ENCODE results near the gene IDH3A.

The IDH3A gene

DNA sequence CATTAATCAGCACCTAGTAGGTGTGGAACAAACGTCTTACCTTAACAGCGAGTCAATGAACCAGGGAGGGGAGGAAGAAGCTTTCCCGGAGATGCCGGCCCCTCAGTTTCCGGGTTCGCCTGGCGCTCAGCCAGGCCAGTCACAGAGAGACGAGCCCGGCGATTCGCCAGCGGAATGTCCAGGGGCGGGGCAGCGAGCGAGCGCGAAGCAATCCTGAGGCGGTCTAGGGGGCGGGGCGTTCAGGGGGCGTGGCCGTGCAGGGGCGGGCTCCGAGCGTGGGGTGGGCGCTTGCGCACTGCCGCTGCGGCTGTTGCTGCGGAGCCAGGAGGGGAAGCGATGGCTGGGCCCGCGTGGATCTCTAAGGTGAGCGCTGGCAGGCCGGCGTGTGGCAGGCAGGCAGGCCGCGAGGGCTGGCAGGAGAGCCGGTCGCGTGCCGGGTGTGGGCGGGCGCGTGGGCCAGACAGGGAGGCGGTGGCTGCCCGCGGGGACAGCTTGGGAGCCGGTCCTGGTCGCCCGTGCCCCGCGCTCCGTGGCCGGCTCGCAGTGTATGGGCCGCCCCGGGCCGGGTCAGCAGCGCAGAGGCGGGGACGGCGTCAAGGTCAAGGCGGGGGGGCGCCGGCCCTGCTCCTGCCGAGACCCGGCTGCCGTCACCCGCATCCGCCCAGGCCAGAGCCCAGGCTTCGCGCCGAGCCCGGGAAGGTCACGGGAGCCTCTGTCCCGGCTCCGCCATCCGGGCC, at the start of gene IDH3A:
IDH3A (plus strand) TSS at position 295 of the 737 bp plus-strand sequence; CDS start at position 337, 42 bp downstream.
- DNase-seq = peak; percentile 98

DNA sequence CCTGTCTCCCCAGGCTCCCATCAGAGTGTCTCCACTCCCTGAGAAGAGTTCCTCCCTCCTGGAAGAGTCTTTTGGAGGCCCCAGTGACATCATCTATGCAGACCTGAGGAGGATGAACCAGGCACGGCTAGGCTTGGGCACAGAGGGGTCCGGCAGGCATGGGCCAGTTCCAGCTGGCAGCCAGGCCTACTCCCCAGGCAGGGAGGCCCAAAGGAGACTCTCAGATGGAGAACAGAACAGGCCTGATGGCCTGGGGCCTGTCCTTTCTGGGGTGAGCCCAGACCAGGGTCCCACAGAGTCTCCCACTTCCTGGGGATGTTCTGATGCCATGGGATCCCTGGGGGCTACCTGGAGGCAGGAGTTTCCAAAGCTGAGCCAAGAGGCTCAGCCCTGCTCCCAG, 48.3 kb upstream of the IDH3A start:
- DNase-seq = no peak

DNA sequence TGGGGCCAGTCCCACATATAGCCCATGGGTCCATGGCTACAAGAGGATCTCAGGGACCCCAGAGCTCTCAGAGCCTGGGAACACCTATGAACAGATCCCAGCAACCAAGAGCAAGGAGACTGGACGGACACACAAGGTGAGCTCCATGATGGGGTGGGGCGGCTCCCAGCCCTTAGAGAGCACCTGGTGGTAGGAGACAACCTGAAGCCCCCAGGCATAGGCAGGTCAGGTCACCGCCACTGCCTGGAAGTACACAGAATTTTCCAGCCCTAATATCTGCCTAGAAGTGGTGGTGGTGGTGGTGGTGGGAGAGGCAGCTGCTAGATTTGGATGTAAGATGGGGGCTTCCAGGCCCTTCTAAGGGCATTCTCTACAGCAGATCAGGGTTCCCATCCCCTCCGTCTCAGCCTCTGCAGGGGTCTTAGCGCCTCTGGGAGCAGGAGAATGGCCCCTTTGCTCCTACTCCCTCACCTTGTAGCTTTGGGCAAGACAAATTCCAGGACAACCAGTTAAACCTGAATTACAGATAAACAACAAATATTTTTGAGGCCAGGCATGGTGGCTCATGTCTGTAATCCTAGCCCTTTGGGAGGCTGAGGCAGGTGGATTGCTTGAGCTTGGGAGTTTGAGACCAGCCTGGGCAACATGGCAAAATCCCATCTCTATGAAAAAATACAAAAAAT, 47.6 kb upstream of the IDH3A start:
- DNase-seq = no peak

DNA sequence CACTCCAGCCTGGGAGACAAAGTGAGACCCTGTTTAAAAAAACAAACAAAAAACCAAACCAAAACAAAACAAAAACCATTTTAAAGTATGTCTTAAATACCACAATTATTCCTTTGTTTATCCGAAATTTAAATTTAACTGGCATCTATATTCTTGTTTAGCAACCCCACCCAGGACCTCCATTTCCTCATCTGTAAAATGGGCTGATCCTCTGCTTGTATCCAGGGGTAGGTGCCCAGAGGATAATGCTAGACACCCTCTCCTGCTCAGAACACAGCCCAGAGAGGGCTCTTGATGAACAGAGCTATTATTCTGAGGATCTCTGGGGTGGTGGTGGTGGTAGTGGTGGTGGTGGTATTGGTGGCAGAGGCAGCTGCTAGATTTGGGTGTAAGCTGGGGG, 47.0 kb upstream of the IDH3A start:
- DNase-seq = no peak

DNA sequence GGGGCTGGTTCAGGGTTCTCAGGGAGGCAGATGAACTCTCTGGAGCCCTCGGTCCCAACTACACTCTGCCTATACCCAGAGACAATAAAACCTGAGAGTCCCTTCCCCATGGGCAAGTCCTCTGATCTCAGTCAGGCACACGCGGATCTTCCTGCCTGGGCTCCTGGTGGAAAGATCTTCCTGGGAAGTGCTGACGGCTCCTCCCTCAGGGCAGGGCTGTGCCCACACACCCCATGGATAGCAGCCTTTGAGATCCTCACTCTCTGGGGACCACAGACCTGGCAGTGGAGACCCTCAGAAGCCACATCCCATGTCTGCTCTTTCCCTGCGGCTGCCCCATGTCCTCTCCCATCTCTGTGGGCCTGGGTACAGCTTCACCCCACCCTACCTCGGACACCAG, 46.4 kb upstream of the IDH3A start:
- DNase-seq = no peak

DNA sequence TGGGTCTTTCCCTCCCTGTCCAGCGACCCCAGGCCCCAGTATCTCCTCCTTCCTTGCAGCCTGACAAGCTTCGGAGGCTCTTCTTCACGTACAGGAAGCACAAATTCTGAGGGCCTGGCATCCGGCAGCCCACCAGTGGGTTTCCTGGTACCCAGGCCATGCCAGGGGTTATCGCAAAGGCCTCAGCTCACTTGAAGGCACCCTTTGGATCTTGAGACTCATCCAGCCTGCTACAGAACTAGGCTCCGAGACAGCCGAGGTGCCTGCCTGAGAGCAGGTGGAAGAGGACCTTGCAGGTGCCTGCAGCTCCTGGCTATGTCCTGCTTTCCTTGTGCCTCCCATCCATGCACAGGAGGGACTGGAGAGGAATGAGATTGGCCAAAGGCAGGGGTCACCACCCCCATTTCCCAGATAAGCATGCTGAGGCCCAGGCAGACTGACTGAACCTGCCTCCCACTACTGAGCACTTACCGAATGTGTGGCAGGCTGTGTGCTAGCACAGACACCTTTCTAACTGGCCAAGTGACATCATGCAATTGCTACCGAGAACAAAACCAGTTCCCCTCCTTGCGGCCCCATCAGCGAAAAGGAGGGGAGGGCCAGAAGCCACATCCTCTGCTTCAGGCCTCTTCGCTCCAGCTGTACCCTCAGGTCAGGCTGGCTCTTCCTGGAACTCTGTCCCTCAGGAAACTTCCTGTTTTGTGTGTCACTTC, 45.6 kb upstream of the IDH3A start:
- DNase-seq = no peak

DNA sequence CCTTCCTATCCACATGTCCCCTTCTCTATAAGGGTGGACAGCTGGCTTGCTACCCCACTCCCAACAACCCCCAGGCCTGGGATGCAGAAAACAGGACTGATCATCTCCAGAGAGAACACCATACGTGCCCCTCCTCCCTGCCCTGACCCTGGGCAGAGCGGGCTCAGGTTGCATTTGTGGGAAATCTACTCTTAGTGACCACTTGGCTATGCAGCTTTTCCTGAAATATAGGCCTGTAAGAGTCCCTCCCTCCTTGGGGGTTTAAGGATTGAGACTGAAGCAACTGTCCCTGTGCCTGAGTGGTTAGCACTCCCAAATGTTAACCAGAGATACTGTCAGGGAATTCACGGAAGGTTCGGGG, 45.1 kb upstream of the IDH3A start:
- no peak for DNase-seq

DNA sequence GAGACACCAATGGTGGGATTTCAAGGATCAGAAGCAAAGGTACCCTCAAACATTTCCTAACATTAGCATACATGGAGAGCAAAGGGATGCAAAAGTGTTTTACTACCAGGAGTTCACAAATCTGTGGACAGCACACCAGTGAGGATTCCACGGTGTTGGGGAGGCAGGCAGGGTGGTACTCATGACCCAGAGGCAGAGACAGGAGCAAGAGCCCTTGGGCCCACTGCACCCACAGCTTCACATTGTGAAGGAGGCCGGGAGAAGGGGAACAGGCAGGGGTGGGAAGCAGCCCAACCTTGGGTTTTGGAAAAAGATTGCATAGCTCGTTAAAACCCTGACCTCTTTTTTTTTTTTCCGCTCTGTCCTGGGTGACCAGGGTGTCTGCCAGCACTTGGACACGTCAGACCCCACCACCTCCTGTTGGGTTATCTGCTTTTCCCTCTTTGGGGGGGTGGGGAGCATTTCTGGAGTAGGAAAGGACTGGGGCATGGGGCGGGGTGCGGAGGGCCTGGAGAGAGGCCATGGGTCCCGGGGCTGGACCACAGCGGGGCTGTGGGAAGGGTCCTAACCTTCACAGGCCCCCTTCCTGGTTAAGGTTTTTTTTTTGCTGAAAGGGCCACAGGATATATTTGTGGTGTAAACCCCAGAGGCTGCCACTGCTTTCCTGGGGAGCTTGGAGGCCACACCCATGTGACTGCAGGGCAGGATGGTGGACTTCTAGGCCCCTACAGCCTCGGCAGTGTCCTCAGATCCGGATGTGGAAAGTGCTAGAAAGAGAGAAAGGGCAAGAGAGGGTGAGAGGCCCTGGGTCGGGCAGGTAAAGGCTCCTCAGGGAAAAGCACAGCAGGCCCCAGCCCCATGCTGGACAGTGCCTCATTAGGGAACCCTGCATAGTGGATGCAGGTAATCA, 44.3 kb upstream of the IDH3A start:
- DNase-seq = no peak

DNA sequence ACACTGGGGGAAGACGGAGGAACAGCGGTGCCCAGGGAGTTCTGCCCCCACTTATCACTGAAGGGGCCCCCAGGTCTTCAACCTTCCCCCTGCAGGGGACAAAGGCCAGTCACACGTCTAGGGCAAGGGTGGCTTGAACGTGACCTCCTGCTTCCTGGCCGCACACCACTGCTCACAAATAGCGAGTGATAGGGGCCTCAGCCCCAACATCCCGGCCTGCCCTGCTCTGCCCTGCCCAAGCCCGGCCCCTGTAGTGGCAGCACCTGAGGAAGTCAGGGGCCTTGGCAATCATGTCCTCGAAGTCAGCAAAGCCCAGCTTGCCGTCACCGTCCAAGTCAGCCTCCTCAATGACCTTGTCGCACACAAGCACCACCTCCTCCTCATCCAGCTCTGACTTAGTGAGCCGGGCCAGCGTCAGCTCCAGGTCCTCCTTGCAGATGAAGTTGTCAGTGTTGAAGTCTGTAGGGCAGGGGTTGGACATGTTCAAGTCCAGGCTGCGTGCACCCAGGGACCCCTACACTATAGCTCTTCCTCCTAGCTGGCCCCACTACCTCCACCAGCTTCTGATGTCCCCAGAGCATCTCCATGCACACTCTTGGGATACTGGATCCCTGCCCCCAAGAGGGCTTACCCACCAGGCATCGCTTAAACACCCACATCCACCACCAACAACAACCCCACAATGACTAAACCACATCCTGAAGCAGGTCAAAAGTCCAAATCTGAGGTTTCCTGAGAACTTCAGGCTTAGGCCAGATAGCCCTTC, 43.5 kb upstream of the IDH3A start:
- DNase-seq = no peak

DNA sequence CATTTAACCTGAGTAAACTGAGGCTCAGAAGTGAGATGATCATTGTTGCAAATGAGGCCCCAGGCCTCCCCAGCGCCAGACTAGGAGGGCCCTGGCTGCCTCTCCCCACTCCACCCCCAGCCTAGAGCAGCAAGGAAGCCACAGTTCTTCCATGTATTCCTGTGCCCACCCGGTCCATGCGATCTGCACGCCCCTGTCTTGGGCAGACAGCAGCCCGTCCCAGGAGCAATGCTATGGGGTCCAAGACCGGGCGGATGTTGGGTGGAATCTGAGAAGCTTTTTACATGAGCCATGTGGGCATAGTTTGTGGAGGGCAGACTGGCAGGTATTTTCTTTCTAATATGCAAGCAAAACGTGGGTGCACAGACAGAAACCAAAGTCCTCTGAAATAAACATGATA, 41.7 kb upstream of the IDH3A start:
- DNase-seq = no peak

DNA sequence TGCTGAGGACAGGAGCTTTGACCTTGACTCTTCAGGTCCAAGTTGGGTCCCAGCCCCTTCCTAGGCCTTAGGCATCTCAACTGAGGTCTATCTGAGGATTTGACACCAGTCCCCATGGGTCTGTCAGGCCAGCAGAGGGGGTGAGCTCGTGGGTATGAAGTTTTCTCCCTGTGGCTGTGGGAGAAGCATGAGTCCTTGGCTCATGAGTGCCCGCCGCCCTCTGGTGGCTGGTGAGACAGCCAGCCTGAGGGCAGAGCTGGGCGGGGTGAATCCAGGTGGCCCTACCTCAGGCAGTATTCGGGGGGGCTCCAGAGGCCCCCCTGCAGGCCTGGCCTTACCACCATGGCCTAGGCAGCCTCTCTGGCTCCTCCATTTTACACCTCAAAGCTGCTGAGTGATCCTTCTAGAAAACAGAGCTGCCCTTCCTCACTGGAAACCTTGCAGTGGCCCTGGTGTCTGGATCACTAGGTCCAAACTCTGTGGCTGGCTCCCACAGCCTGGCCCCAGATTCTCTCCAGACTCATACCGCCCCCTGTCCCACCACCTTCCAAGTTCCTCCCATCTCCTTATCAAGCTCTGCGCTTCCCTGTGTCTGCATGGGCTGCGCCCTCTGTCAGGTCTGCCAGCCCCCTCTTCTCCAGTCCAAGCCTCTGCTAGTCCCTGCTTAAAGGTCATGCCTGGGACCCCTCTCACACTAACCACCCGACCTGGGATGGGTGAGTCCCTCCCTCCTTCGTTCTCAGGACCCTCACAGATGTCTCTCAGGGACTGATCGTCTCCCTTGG, 40.7 kb upstream of the IDH3A start:
- DNase-seq = peak; percentile 72

DNA sequence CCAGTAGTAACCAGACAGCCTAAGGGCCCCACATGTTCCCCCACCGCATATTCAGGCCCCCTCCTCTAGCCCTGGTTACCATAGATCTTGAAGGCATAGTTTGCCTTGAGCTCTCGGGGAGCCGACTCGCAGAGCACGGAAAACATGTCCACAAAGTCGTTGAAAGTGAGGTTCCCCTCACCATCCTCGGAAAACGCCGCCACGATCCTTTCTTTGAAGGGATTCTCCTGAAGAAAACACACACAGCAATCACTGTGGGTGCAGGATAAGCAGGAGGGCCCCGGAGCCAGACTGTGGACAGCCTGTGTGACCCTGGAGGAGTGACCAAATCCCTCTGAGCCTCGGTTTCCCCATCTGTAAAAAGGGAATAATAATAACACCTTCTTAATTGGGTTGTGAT, 40.0 kb upstream of the IDH3A start:
- DNase-seq = no peak

DNA sequence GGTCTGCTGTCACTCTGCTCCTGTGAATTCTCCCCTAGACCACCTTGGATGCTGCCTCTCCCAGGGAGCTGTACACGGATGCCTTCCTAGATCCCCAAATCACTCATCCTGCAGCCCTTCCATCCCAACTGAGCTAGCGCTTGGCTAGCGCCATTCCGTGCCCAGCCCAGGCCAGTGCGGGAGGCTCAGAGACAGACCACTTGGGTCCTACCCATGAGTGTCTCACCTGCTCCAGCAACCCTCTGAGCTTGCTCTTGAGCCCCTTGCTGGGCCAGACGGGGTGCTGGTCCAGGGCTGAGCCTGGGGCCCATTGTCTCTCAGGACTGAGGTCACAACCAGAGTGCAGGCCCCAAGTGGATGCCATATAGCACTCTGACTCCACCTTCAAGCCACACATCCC, 39.1 kb upstream of the IDH3A start:
- no peak for DNase-seq

DNA sequence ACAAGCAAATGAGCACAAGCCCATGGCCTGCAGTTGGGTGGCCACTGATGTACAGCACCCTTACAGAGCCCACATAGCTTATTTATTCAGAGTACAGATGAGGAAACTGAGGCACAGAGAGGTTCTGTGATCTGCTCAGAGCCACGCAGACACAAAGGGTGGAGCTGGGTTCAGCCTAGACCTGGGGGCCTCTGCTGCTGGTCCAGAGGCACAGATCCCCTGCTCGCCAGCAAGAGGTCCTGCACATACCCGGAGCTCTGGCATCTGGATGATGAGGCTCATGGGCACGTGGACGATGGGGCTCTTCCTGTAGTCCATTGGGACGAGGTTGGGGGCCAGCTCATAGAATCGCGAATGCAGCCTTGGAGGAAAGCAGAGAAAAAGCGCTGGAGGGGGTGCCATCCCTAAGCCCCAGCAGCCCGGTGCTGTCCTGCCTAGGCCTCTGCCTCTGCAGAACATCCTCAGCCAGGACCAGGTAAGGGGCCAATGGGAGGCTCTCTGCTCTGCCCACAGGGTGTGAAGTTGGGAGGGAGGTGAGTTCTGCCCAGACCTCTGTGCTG, 38.2 kb upstream of the IDH3A start:
- DNase-seq = no peak

DNA sequence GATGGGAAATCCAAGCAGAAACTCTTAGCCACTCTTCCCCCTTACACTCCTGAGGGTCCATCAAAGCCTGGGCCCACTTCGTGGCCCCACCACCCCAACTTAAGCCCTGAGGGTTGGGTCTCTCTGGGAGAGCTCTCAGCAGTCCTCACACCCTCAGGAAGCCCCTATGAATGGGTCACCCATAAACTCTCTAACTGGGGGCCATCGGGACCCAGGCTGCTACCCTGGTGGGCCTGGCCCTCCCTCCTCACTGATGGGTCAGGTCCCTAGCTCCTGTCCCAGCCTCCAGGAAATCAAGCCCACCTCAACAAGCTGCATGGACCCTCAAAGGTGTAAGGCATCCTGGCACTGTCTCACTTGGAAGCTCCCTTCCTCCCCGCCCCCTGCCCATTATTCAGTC, 37.4 kb upstream of the IDH3A start:
- no peak for DNase-seq

DNA sequence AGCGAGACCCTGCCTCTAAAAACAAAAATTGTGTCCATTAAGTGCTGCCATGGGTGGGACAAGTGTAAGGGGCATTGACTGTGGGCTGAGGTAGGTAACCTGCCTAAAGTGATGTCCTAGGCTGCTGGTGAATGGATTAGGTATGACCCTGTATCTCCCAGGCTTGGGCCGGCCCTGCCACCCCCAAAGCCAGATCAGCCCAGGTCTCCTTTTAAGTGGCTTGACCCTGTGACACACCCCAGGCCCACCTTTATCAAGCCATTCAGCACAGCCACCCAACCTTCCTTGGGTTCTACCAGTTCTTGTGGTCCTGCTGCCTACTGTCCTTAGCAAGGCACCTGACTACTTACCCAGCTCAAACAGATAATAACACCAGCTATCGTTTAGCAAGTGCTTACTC, 36.6 kb upstream of the IDH3A start:
- no peak for DNase-seq

DNA sequence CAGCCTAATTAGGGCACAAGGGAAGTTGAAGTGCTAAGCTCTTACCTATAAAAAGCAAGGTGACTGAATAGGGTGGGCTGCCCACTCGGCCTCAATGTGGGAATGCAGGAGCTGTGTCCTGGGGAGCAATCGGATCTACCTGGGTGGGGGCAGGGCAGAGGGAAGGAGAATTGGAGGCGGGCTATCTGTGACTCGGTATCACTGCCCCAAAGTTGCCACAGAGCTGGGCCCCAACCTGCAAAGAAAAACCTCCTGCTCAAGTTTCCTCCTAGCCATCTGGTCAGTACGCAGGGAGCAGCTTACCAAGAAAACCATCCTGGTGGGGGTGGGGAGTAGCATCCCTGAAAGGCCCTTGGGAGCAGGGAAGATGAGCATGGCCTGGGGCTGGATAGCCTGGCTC, 28.6 kb upstream of the IDH3A start:
- no peak for DNase-seq

DNA sequence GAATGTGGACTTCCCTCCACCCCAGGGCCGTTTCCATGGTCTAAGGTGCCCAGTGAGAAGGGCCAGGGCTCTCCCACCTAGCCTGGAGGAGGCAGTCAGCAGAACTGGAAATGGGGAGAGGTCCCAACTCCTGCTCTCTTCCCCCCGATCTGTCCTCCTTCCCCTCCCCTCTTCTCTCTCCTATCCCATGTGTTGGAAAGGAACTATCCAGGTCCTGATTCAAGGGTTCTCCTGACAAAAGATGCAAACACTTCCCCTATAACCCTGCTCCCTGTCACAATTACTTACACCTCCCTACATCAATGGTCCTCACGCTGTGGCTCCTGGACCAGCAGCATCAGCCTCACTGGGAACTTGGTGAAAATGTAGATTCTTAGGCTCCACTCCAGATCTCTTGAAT, 23.9 kb upstream of the IDH3A start:
- no peak for DNase-seq

DNA sequence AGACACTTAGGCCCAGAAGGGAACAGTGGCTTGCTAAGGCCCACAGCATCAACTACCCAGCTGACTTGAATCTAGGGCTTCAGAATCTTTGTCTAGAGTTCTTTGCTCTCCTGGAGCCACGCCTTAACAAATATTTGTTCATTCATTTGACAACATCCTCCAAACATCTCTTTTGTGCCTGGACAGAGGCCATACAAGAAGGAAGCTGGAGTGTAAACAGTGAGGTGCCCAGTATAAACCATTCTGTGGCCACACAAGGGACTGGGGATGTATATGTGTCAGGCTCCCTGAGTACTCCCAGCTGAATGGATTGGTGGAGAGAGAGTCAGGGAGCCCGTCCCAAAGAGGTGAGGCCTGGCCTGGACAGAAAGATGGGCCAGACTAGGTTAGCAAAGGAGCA, 21.3 kb upstream of the IDH3A start:
- no peak for DNase-seq

DNA sequence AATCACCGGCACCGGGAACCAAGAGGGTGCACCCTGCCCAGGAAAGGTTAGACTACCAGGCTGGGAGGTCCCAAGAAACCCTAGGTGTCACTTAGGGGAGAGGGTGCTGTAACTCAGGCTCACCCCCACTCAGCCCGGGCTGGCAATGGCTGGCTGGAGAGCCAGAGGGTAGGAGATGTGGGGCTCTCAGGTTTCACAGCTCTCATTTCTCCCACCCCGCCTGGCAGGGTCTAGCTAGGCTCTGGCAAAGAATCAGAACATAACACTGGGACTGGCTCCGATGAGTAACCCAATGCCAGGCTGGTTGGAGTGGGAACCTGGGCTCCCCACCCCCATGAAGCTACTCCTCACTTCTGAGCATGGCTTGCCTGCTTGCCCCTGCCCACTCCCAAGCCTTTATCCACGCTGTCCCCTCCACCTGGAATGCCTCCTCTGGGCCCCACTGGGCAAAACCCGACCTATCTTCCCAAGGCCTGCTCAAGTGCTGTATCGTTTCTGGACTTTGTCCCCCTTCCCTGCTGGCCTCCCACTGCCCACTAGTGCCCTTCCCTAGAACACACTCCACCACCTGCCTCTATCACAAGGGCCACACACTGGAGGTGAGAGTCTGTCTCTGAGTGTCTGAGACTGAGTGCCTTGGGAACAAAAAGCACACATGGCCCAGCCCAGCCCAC, 19.9 kb upstream of the IDH3A start:
- no peak for DNase-seq
